GM19328 (cell line): ENCODE results near the gene PCDHGC4.

Experiments used
- ATAC-seq: cut with Tn5 transposase; IDR thresholded peaks from one replicate; pipeline ENCODE4 v1.9.1; 2021; ENCODE audit warnings: mild to moderate bottlenecking, moderate library complexity; ENCODE audit not compliant: unreplicated experiment

The PCDHGC4 gene

DNA sequence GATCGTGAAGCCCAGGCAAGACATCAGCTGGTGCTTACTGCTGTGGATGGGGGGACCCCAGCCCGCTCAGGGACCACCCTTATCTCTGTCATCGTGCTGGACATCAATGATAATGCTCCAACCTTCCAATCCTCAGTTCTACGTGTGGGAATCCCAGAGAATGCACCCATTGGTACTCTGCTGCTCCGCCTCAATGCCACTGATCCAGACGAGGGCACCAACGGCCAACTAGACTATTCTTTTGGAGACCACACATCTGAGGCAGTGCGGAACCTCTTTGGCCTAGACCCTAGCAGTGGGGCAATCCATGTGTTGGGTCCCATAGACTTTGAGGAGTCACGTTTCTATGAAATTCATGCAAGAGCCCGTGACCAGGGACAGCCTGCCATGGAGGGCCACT lies 5.0 kb downstream of the PCDHGC4 start:
- ATAC-seq, result no peak

GRCh38 chr5:141490271-141490670 lies 5.4 kb downstream of the PCDHGC4 start:
- no peak for ATAC-seq

DNA sequence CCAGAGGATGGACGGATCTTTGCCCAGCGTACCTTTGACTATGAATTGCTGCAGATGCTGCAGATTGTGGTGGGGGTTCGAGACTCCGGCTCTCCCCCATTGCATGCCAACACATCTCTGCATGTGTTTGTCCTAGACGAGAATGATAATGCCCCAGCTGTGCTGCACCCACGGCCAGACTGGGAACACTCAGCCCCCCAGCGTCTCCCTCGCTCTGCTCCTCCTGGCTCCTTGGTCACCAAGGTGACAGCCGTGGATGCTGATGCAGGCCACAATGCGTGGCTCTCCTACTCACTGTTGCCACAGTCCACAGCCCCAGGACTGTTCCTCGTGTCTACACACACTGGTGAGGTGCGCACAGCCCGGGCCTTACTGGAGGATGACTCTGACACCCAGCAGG lies 5.9 kb downstream of the PCDHGC4 start:
- no peak for ATAC-seq

GRCh38 chr5:141491323-141492167 lies 6.7 kb downstream of the PCDHGC4 start:
- ATAC-seq, result no peak

DNA sequence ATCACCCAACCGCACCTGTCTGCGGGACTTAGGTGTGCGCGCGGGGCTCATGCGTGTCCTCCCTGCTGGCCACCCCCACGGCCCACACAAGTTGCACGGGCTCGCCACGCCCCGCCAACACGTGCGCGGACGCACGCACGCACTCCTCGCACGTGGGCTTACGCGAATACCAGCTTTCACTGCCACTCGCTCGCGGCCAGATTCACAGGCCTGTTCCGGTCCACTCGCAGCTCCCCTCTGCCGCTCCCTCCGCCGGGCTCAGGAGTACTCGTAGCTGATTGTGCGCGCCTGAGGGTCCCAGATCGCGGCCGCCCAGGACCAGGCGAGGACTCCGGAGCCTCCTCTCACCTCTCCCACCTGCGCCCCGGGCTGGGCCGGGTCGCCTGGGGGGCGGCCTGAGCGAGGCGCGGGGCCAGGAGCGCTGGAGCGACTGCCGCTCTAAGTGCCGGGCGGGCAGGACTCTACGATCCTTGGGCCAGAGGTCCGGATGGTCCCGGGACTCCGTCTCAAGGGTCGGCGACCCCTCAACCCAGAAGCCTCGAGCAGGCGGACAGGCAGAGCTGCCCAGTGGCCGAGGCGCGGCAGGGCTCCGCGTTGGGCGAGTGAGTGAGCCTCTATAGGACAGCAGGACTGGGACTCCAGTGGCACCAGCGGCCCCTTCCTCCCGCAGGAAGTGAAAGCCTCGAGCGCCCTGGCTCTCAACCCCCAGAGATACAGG lies 7.5 kb downstream of the PCDHGC4 start:
- no peak for ATAC-seq

- ATAC-seq, result no peak
These were observed 8.9 kb downstream of the PCDHGC4 start for GRCh38 chr5:141493500-141494422.

GRCh38 chr5:141494761-141495452 lies 10.1 kb downstream of the PCDHGC4 start:
- no peak for ATAC-seq

- ATAC-seq, result no peak
These were observed 10.6 kb downstream of the PCDHGC4 start for GRCh38 chr5:141495453-141495811.

DNA sequence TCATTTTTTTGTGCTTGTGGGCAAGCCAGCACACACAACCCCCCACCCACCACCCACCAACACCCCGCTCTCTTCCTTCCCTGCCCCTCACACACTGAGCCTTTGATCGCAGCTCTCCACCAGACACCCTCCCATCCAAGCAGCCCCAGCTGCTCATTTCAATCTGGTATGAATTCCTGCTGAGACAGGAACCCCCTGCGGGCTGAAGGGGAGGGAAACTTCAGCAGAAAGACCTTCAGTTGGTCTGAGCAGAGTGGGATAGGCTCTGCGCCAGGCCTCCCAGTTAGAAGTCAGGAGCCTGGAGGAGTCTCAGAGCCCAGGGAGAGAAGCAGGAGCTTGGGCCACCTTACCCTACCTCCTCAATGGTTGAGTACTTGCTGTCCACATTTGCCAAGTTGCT lies 11.2 kb downstream of the PCDHGC4 start:
- no peak for ATAC-seq

DNA sequence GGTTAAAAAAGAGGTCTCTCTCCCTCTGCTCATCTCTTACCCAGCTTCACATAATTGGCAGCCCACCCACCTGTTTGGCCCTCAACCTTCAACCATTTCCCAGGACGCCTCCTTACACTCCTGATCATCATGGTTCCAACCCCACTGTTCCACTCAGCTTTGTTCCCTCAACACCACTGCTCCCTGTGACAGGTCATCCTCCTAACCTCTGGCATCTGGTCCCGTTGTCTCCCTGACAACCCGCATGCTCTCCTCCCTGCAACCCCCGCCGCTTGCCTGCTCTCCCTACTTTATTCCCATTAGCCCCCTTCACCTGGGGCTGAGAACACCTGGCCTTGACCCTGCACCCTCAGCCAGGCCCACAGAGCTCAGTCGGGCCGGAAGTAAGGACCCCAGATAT lies 16.9 kb downstream of the PCDHGC4 start:
- ATAC-seq, result no peak

DNA sequence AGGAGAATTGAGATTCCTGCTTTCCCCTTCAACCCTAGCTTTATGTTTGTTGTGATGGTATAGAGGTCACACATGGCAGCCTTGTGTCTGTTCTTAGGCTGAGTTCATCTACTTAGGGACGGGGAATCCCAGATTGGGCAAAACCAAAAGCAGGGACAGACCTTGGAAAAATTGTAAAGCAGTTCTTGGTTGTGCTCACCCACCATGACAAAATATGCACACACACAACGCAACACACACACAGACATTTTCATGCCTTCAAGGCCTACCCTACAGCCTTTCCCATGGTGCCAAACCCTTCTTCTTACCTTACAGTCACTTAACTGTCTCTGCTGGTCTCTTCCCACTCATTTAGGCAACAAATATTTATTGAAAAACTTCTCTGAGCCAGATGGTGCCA lies 18.9 kb downstream of the PCDHGC4 start:
- no peak for ATAC-seq

DNA sequence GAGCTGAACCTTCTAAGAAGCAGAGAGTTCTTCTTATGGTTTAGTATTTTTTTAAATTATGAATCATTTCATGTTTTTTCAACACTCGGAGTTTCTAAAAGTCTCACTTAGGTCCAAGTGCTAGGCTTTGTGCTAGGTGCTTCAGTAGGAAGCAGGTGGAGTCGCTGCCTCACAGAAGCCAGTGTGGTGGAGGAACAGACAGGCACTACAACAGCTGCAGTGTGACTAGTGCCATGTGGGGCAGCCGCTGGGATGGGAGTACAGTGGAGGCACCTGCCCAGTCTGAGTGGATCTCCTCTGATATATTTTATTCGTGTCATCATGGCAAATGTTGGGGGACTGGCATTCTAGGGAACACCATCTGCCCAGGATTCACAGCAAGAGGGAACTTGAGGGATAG lies 19.4 kb downstream of the PCDHGC4 start:
- no peak for ATAC-seq

GRCh38 chr5:141506381-141507155 lies 21.7 kb downstream of the PCDHGC4 start:
- no peak for ATAC-seq

DNA sequence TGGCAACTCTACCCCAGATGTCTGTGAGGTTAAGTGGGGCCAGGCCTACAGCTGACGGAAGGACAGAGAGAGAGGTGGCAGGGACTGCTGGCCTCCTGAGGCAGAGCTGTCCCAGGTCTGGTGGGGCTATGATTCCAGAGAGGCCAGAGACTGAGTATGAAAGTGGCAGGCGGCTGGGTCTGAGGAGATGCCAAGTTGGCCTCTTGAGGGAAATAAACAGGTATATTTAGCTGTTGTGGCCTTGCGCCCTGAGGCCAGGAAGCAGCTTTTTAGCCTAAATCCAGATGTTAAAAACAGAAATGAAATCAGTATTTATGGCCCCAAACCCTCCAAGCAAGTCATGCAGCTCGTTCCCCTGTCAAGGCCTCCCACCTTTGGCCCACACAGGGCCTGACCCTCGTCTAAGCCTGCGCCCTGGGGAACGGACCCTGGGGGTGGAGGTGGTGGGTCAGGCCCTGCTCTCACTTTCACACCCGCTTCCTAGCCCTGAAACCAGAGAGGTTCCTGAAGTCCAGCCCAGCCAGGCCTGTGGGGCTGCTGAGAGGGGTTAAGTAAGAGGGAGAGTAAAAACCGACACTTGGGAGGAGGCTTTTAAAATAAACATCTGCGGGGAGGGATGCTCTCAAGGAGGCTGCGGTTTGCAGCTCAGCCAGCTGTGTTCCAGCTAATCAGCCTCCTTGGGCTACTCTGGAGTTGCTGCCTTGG lies 22.7 kb downstream of the PCDHGC4 start:
- peak; percentile 29 for ATAC-seq

DNA sequence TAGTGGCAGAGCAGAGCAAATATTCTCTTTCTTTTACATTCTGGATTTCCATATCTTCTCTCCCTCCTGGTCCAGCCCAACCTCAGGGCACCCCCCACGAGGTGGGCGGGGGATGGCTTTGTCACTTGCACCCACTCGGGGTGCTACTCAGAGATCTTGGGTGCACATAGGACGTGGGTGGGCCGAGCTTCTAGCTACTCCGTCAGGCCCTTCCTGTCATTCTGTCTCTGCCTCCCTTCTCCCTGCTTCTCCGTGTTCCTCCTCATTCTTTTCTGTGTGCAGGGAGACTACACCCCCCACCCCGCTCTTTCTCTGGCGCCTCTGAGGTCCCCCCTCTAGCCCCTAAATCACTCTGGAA lies 23.6 kb downstream of the PCDHGC4 start:
- ATAC-seq, result no peak

DNA sequence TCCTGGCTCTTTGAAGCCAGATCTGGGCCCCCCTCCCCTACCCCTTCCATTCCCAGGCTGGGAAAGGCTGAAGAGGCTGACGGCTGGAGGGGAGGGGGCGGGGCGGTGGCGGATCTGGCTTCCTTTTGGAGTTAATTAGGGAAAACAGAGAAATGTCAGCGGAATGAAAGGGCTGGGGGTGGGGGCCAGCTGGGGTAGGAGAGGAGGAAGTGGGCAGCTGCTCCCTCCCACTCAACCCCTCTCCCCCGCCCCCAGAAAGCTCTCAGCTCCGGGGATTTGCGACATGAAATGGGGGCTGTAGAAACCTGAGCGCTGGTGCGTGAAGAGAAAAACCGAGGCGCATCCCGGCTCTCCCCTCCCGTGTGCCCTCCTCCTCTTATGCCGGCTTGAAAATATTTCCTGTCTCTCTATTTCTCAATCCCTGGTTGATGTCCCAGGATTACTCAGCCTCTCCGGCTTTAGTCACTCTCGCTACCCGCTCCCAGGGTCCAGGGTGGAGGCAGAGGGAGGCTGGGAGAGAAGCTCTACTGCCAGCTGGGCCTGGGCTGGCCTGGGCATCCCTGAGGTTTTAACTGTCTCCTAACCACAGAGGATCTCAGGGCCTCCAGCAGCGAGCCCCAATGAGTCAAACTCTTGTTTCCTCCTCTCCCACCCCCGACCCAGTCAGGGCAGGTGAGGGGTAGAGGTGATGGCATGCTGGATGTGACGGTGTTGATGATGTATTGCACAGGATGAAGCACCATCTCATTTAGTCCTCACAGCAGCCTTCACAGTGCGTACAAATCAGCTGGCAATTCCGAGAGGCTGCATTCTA lies 24.2 kb downstream of the PCDHGC4 start:
- ATAC-seq, result no peak

GRCh38 chr5:141510160-141510559 lies 25.3 kb downstream of the PCDHGC4 start:
- no peak for ATAC-seq

- ATAC-seq, result peak; percentile 31
These were observed 26.2 kb downstream of the PCDHGC4 start for GRCh38 chr5:141510850-141511601.
